ENCODE data around the gene TCFL5.

The TCFL5 gene

GRCh38 chr20:62906209-62906608 is 44.6 kb upstream of the TCFL5 start:
- Histone ChIP-seq H4K8ac (ENCODE audit: low read length) (no peak overlapping the region), H2BK120ac (ENCODE audit: low read depth, low read length) (no peak overlapping the region), H2BK12ac (ENCODE audit: low read length in 2 of 2) (no peak overlapping the region), H2BK15ac (ENCODE audit: low read depth, poor library complexity, severe bottlenecking) (no peak overlapping the region), H2AK5ac (ENCODE audit: low read length, severe bottlenecking) (no peak overlapping the region), H3K23ac (ENCODE audit: low read length in 2 of 2) (no peak overlapping the region), H3K4me3 (ENCODE audit: insufficient read depth in 1 of 2, low read depth in 1 of 2, low read length in 2 of 2) (no peak overlapping the region), H3K4ac (ENCODE audit: low read depth in 1 of 2, low read length in 2 of 2) (no peak overlapping the region), H3K4me1 (ENCODE audit: control insufficient read depth, insufficient read depth, low read depth, low read length) (peaks cover 13% of the 10 kb centered on the region), H2AFZ (ENCODE audit: low read depth, low read length) (no peak overlapping the region), H3K9ac (ENCODE audit: low read length) (no peak overlapping the region), H3K27me3 (ENCODE audit: control insufficient read depth in 1 of 2, insufficient read depth in 1 of 2, low read length in 2 of 2) (no peaks in the 10 kb centered on the region), H4K91ac (ENCODE audit: low read length) (no peak overlapping the region), H3K18ac (ENCODE audit: low read depth in 1 of 2, low read length in 2 of 2) (no peak overlapping the region), H3K4me2 (ENCODE audit: low read length, poor library complexity, severe bottlenecking) (no peak overlapping the region), H3K27ac (ENCODE audit: low read length, poor library complexity, severe bottlenecking) (no peak overlapping the region), H3K36me3 (ENCODE audit: control insufficient read depth in 1 of 2, insufficient read depth in 2 of 2, low read depth in 1 of 2, low read length in 2 of 2) (peaks cover 75 to 99% of the 10 kb centered on the region in 2 experiments), H3K9me3 (ENCODE audit: control insufficient read depth, low read length) (no peaks in the 10 kb centered on the region), H3K14ac (ENCODE audit: low read length in 2 of 2) (no peak overlapping the region), H2BK5ac (ENCODE audit: low read depth, low read length, poor library complexity, severe bottlenecking) (no peak overlapping the region), H3K79me1 (replicated peaks; ENCODE audit: low read length, poor library complexity, severe bottlenecking) (peaks cover 31% of the 10 kb centered on the region)
- WGBS: 99% methylated on average over 16 of the region's 16 CpGs
- DNase-seq: no peak

GRCh38 chr20:62905536-62906117 is 44.0 kb upstream of the TCFL5 start:
- Histone ChIP-seq H2BK15ac (ENCODE audit: low read depth, poor library complexity, severe bottlenecking) (no peak overlapping the region), H3K9ac (ENCODE audit: low read length) (no peak overlapping the region), H3K79me1 (replicated peaks; ENCODE audit: low read length, poor library complexity, severe bottlenecking) (peaks cover 29% of the 10 kb centered on the region), H3K18ac (ENCODE audit: low read depth in 1 of 2, low read length in 2 of 2) (no peak overlapping the region), H2AFZ (ENCODE audit: low read depth, low read length) (no peak overlapping the region), H3K4me3 (ENCODE audit: insufficient read depth in 1 of 2, low read depth in 1 of 2, low read length in 2 of 2) (no peak overlapping the region), H3K4me2 (ENCODE audit: low read length, poor library complexity, severe bottlenecking) (no peak overlapping the region), H3K27me3 (ENCODE audit: control insufficient read depth in 1 of 2, insufficient read depth in 1 of 2, low read length in 2 of 2) (no peaks in the 10 kb centered on the region), H3K27ac (ENCODE audit: low read length, poor library complexity, severe bottlenecking) (no peak overlapping the region), H2AK5ac (ENCODE audit: low read length, severe bottlenecking) (no peak overlapping the region), H3K36me3 (ENCODE audit: control insufficient read depth in 1 of 2, insufficient read depth in 2 of 2, low read depth in 1 of 2, low read length in 2 of 2) (peaks cover 73 to 99% of the 10 kb centered on the region in 2 experiments), H4K8ac (ENCODE audit: low read length) (no peak overlapping the region), H2BK120ac (ENCODE audit: low read depth, low read length) (no peak overlapping the region), H3K9me3 (ENCODE audit: control insufficient read depth, low read length) (no peaks in the 10 kb centered on the region), H3K4ac (ENCODE audit: low read depth in 1 of 2, low read length in 2 of 2) (no peak overlapping the region), H3K23ac (ENCODE audit: low read length in 2 of 2) (no peak overlapping the region), H4K91ac (ENCODE audit: low read length) (no peak overlapping the region), H2BK5ac (ENCODE audit: low read depth, low read length, poor library complexity, severe bottlenecking) (no peak overlapping the region), H3K4me1 (ENCODE audit: control insufficient read depth, insufficient read depth, low read depth, low read length) (peaks cover 14% of the 10 kb centered on the region), H2BK12ac (ENCODE audit: low read length in 2 of 2) (no peak overlapping the region), H3K14ac (ENCODE audit: low read length in 2 of 2) (no peak overlapping the region)
- 95% methylated on average over 17 of the region's 17 CpGs for WGBS
- DNase-seq: no peak

- Histone ChIP-seq H3K14ac (ENCODE audit: low read length in 2 of 2) (peak overlapping the region in 1 of 2 experiments; percentile 79), H2BK120ac (ENCODE audit: low read depth, low read length) (no peak overlapping the region), H3K4me1 (ENCODE audit: control insufficient read depth, insufficient read depth, low read depth, low read length) (peaks cover 32% of the 10 kb centered on the region), H3K9me3 (ENCODE audit: control insufficient read depth, low read length) (no peaks in the 10 kb centered on the region), H2AFZ (ENCODE audit: low read depth, low read length) (no peak overlapping the region), H3K9ac (ENCODE audit: low read length) (peak overlapping the region; percentile 11), H3K18ac (ENCODE audit: low read depth in 1 of 2, low read length in 2 of 2) (no peak overlapping the region), H3K27me3 (ENCODE audit: control insufficient read depth in 1 of 2, insufficient read depth in 1 of 2, low read length in 2 of 2) (no peaks in the 10 kb centered on the region), H2BK5ac (ENCODE audit: low read depth, low read length, poor library complexity, severe bottlenecking) (no peak overlapping the region), H3K27ac (ENCODE audit: low read length, poor library complexity, severe bottlenecking) (peak overlapping the region; percentile 48), H2AK5ac (ENCODE audit: low read length, severe bottlenecking) (no peak overlapping the region), H3K79me1 (replicated peaks; ENCODE audit: low read length, poor library complexity, severe bottlenecking) (peaks cover 28% of the 10 kb centered on the region), H2BK15ac (ENCODE audit: low read depth, poor library complexity, severe bottlenecking) (no peak overlapping the region), H4K8ac (ENCODE audit: low read length) (no peak overlapping the region), H3K23ac (ENCODE audit: low read length in 2 of 2) (no peak overlapping the region), H2BK12ac (ENCODE audit: low read length in 2 of 2) (no peak overlapping the region), H3K4me2 (ENCODE audit: low read length, poor library complexity, severe bottlenecking) (no peak overlapping the region), H4K91ac (ENCODE audit: low read length) (peak overlapping the region; percentile 55), H3K4me3 (ENCODE audit: insufficient read depth in 1 of 2, low read depth in 1 of 2, low read length in 2 of 2) (no peak overlapping the region), H3K4ac (ENCODE audit: low read depth in 1 of 2, low read length in 2 of 2) (no peak overlapping the region), H3K36me3 (ENCODE audit: control insufficient read depth in 1 of 2, insufficient read depth in 2 of 2, low read depth in 1 of 2, low read length in 2 of 2) (peaks cover 50 to 73% of the 10 kb centered on the region in 2 experiments)
- 82% methylated on average over 4 of the region's 7 CpGs for WGBS
- DNase-seq: peak; percentile 65
Observed at GRCh38 chr20:62902926-62903615, 41.4 kb upstream of the TCFL5 start.

- Histone ChIP-seq H3K27ac (ENCODE audit: low read length, poor library complexity, severe bottlenecking) (no peak overlapping the region), H3K9ac (ENCODE audit: low read length) (no peak overlapping the region), H2BK12ac (ENCODE audit: low read length in 2 of 2) (no peak overlapping the region), H3K79me1 (replicated peaks; ENCODE audit: low read length, poor library complexity, severe bottlenecking) (peaks cover 30% of the 10 kb centered on the region), H3K18ac (ENCODE audit: low read depth in 1 of 2, low read length in 2 of 2) (no peak overlapping the region), H2BK120ac (ENCODE audit: low read depth, low read length) (no peak overlapping the region), H3K27me3 (ENCODE audit: control insufficient read depth in 1 of 2, insufficient read depth in 1 of 2, low read length in 2 of 2) (no peaks in the 10 kb centered on the region), H4K91ac (ENCODE audit: low read length) (no peak overlapping the region), H3K4me3 (ENCODE audit: insufficient read depth in 1 of 2, low read depth in 1 of 2, low read length in 2 of 2) (no peak overlapping the region), H3K4me2 (ENCODE audit: low read length, poor library complexity, severe bottlenecking) (no peak overlapping the region), H2BK15ac (ENCODE audit: low read depth, poor library complexity, severe bottlenecking) (no peak overlapping the region), H2AK5ac (ENCODE audit: low read length, severe bottlenecking) (no peak overlapping the region), H2BK5ac (ENCODE audit: low read depth, low read length, poor library complexity, severe bottlenecking) (no peak overlapping the region), H3K9me3 (ENCODE audit: control insufficient read depth, low read length) (no peaks in the 10 kb centered on the region), H3K14ac (ENCODE audit: low read length in 2 of 2) (no peak overlapping the region), H3K23ac (ENCODE audit: low read length in 2 of 2) (no peak overlapping the region), H3K36me3 (ENCODE audit: control insufficient read depth in 1 of 2, insufficient read depth in 2 of 2, low read depth in 1 of 2, low read length in 2 of 2) (peaks cover 40 to 62% of the 10 kb centered on the region in 2 experiments), H3K4ac (ENCODE audit: low read depth in 1 of 2, low read length in 2 of 2) (no peak overlapping the region), H2AFZ (ENCODE audit: low read depth, low read length) (no peak overlapping the region), H4K8ac (ENCODE audit: low read length) (no peak overlapping the region), H3K4me1 (ENCODE audit: control insufficient read depth, insufficient read depth, low read depth, low read length) (peaks cover 31% of the 10 kb centered on the region)
- DNase-seq: no peak
- 95% methylated on average over 8 of the region's 11 CpGs for WGBS
Observed at GRCh38 chr20:62901891-62902290, 40.3 kb upstream of the TCFL5 start.

Data from mesenchymal stem cell (in vitro differentiated cells and primary cell).